GM21390 (cell line): ENCODE data around the gene SHANK2.

Experiments used
- ATAC-seq: cut with Tn5 transposase; IDR thresholded peaks from one replicate; pipeline ENCODE4 v1.9.1; 2021; ENCODE audit not compliant: unreplicated experiment

Gene SHANK2

GRCh38 chr11:71223081-71223405 is 29.3 kb downstream of the SHANK2 start:
- ATAC-seq = no peak

- no peak for ATAC-seq
Measured at GRCh38 chr11:71222318-71223080, 29.9 kb downstream of the SHANK2 start.

DNA sequence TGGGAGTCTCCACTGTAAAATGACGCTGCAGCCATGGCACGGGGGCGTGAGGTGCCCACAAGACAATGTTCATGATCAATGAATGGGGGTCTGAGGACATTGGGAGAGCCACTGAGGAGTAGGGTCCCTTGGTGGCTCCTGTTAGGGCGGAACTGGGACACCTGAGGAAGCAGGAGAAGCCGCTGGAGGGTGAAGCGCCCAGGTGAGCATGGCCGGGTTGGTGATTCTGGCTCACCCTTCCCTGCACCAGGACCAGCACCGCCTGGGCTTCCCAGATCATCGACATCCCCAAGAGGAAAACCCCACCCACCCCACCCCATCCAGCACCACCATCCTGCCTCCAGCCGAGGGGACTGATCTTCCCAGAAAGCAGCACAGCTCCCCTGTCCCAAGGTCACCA is 30.6 kb downstream of the SHANK2 start:
- no peak for ATAC-seq

- no peak for ATAC-seq
Measured at GRCh38 chr11:71221201-71221600, 31.2 kb downstream of the SHANK2 start.

GRCh38 chr11:71218789-71219499 is 33.4 kb downstream of the SHANK2 start:
- no peak for ATAC-seq

DNA sequence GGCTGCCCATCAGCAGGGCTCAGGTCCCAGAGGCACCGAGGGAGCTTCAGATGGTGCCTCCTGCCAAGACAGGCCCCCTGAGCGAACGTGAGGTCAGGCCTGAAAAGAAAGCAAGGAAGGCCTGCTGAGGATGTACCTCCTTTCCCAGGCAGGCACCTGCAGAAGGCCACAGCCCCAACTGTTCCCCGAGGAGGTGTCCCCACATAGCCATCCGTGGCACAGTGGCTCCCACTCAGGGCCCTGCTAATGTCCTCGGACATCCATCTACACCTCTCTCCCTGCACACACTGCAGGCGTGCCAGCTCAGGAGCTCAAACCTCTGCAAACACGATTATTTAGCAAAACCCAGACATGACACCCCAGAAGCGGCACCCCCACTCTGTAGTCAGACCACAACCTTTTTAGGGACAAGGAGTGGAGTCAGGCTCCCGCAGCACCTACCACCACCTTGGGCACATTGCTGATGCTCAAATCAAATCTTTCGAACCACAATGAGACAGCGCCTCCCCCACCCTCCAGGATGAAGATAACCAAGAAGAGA is 36.9 kb downstream of the SHANK2 start:
- ATAC-seq = no peak

- no peak for ATAC-seq
Measured at GRCh38 chr11:71214553-71215424, 37.6 kb downstream of the SHANK2 start.

DNA sequence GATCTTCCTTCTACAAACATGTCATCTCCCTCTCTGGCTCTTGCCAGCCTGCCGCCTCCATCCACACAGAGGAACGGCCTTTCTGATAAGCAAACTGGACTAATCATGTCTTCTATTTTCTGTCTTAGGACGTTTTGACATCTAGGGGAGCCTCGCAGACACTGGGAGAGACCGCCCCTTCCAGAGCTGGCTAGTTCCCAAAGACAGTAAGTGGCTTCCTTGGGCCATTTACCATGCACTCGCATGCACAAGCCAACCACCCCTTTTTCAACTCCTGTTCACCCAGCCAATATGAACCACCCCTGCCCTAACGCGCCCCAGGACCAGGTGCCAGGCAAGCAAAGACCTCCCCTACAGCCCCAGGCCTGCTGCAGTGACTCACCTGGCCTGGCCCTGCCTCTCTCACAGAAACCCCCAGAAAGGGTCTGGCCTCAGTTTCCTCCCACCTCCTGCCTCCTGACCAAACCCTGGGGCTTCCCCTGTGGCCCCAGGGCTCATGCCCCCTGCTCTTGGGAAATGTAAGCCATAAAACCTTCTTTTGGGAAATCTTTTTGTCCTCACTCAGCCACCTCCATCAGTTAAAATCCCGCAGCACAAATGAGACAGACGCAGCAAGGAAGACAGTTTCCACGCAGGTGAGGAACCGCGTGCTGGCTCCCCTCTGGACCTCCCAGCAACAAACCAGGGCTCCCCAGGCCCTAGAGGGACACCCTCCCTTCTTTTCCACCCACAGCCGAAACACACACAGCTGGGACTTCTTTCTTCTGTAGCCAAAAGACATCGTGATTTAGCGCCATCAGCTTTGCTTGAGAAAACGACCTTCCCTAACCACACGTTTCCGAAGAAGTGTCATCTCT is 38.5 kb downstream of the SHANK2 start:
- ATAC-seq = no peak

GRCh38 chr11:71212871-71213559 is 39.4 kb downstream of the SHANK2 start:
- ATAC-seq = no peak

DNA sequence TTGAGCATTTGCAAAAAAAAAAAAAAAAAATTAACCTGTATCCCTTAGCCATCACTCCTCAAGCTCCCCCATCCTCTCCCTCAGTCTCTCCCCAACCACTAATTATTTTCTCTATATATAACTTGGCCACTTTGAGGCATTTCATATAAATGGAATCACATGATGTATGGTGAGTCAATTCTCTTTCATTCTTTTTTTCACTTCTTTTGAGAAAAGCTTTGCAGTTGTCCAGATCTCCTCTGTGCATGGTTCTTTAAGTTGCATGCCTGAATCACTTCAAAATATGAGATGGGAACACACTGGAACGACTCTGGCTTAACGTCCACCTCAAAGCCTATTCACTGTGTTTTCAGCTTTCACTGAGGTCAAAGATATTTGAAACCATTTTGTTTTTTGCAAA is 40.7 kb downstream of the SHANK2 start:
- ATAC-seq = no peak

DNA sequence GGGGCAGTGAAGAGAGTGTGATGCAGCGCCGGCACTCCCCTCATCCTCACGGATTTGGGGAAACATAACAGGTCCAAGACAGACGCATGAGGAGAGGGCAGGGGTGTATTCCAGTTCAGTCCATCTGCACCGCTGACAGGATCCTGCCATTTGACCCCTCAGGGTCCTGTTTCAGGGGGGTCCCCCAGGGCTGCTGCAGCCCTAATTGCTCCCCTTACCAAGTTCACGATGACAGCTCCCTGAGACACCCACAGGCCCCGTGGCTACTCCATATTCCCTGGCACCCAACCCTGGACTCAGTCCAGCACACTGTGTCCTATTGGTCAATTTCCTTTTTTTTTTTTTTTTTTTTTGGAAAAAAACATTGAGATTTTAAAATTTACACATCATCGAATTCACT is 41.5 kb downstream of the SHANK2 start:
- ATAC-seq = no peak

- no peak for ATAC-seq
Measured at GRCh38 chr11:71209656-71210055, 42.7 kb downstream of the SHANK2 start.

DNA sequence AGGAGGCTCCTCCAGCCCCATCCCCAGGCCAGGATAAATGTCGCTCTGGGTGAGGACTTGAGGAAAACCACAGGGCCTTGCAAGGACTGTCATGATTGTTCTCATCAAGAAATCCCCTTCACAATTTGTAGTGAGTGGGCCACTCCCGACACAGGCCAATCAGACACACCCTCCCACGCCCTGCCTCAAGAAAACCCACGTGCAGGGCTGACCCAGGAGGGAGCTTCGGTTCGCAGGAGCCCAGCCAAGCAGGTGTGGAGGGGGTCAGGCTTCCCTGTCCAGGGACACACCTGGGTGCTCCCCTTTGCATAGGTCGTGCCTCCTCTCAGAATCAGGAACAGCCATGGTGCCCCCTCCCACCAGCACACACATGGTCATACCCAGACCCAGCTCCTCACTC is 43.2 kb downstream of the SHANK2 start:
- ATAC-seq = no peak

GRCh38 chr11:71208011-71208774 is 44.2 kb downstream of the SHANK2 start:
- no peak for ATAC-seq

GRCh38 chr11:71207563-71207962 is 44.8 kb downstream of the SHANK2 start:
- no peak for ATAC-seq

DNA sequence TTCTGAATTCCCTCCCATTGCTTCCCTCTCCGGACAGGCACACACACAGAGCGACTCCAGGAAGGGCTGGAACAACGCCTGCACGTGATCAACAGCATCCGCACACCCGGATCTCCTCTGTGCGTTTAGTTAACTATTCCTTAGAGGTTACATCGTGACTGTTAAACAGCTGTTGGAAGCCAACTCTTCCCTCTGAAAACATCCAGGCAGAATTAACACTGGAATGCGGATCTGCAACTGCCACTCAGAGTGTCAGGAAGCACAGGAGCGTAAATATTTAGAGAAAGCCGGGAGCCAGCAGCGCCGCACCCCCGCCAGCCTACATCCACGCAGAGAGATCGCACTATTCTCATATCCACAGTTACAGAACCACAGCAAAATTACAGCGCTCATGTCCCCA is 46.2 kb downstream of the SHANK2 start:
- no peak for ATAC-seq

DNA sequence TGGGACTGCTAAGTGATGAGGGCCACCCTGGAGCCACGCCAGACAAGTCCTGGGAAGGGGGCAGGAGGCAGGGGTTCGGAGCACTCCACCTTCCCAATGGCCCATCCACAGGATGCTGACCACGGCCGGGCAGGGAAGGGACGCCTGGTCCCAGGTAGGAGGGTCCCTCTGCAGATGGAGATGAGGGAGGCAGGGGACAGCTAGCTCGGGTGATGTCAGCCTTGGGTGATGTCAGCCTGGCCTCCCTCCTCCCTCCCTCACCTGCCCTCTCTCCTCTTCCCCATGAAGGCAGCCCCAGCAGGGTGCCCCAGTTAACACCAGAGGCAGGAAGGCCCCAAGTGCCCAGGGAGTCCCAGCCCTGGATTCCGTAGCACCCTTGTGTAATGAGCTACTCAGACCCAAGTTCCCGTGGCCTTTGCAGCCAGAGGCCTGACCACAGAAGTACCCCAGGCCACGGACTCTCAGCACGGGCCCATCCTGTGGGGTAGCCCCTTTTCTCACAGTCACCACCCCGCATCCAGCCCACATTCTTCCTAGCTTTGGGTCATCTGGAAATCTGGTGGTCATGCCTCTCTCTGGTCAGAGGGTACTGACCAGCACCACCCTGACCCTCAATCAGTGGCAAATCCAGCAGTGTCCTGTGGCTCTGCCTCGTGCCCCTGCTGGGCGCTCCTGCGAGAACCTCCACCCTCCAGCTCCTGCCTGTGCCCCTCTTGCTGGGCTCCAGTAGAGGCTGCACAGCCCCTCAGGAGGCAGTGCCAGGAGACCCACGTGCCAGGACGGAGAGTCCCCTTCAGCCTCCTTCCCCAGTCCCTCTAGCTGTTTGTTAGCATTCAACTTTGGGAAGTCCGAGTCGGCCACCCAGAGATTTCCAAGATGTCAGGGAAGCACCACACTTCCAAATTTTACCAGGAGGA is 47.4 kb downstream of the SHANK2 start:
- ATAC-seq = no peak

- no peak for ATAC-seq
Measured at GRCh38 chr11:71204294-71204693, 48.1 kb downstream of the SHANK2 start.
